ENCODE measurements around the gene MON1B. TPM values are rescaled to one million over a fixed set of nuclear protein-coding genes. Genes with fewer than 3 reads are reported as not detected.

The MON1B gene
- total RNA-seq, 2 experiments from 2014 or later, result 64.8 to 69.8 TPM

- CTCF ChIA-PET, result no interaction called here
- POLR2A ChIA-PET, result no interaction called here
These were observed 3.6 kb downstream of the MON1B start for GRCh38 chr16:77194295-77195231.

GRCh38 chr16:77195411-77195810 is 4.4 kb downstream of the MON1B start:
- ChIA-PET CTCF (no interaction called here), POLR2A (no interaction called here)

GRCh38 chr16:77197747-77198146 is 6.8 kb downstream of the MON1B start:
- CTCF ChIA-PET, result no interaction called here
- POLR2A ChIA-PET, result no interaction called here

GRCh38 chr16:77199211-77199610 is 8.2 kb downstream of the MON1B start, which contains the start of gene SYCE1L:
Gene SYCE1L (plus strand): TSS chr16:77199408. CDS start chr16:77199452, 44 bp downstream.
- ChIA-PET CTCF (no interaction called here), POLR2A (no interaction called here)

GRCh38 chr16:77206533-77206932 is 15.5 kb downstream of the MON1B start:
- ChIA-PET CTCF (interaction anchor here (0.6 kb wide), 1 partner anchor 19 kb away, joined by 4 read pairs; no protein-coding TSS in a partner anchor), POLR2A (no interaction called here)

- CTCF ChIA-PET, result interaction anchor here (0.6 kb wide), 1 partner anchor 19 kb away, joined by 4 read pairs; no protein-coding TSS in a partner anchor
- POLR2A ChIA-PET, result no interaction called here
These were observed 16.0 kb downstream of the MON1B start for GRCh38 chr16:77207030-77207429.

- ChIA-PET POLR2A (no interaction called here), CTCF (no interaction called here)
These were observed 17.4 kb downstream of the MON1B start for GRCh38 chr16:77208382-77208781.

- CTCF ChIA-PET, result interaction anchor here (0.6 to 1.4 kb wide), 3 partner anchors 11 to 1780 kb away, joined by 3 to 6 read pairs (median 4); no protein-coding TSS in a partner anchor
These were observed 21.1 kb downstream of the MON1B start for GRCh38 chr16:77211880-77212740.

GRCh38 chr16:77212741-77213541 is 22.0 kb downstream of the MON1B start:
- CTCF ChIA-PET, result interaction anchor here (0.9 kb wide), 1 partner anchor 1696 kb away, joined by 3 read pairs; no protein-coding TSS in a partner anchor

More at GRCh38 chr16:77211880-77212740, 21.1 kb downstream of the MON1B start:
- POLR2A ChIA-PET, result interaction anchor here (1.3 kb wide), 1 partner anchor 21 kb away, joined by 3 read pairs; the partner anchor contains the start of gene MON1B

GRCh38 chr16:77213542-77214106 is 22.6 kb downstream of the MON1B start:
- ChIA-PET POLR2A (no interaction called here), CTCF (no interaction called here)

More at GRCh38 chr16:77212741-77213541, 22.0 kb downstream of the MON1B start:
- POLR2A ChIA-PET, result interaction anchor here (1.3 kb wide), 1 partner anchor 22 kb away, joined by 3 read pairs; the partner anchor contains the start of gene MON1B

GRCh38 chr16:77214411-77215138 is 23.6 kb downstream of the MON1B start:
- ChIA-PET CTCF (no interaction called here), POLR2A (no interaction called here)

- ChIA-PET CTCF (no interaction called here), POLR2A (no interaction called here)
These were observed 28.4 kb downstream of the MON1B start for GRCh38 chr16:77219437-77219836.

GRCh38 chr16:77220427-77220826 is 29.4 kb downstream of the MON1B start:
- ChIA-PET POLR2A (no interaction called here), CTCF (no interaction called here)

GRCh38 chr16:77221482-77221881 is 30.5 kb downstream of the MON1B start:
- ChIA-PET POLR2A (no interaction called here), CTCF (no interaction called here)

- ChIA-PET CTCF (no interaction called here), POLR2A (no interaction called here)
These were observed 32.2 kb downstream of the MON1B start for GRCh38 chr16:77223184-77223583.

GRCh38 chr16:77225182-77225581 is 34.2 kb downstream of the MON1B start:
- ChIA-PET POLR2A (no interaction called here), CTCF (no interaction called here)

- CTCF ChIA-PET, result interaction anchor here (0.7 to 1.2 kb wide), 2 partner anchors 81 to 357 kb away, joined by 3 to 4 read pairs; no protein-coding TSS in a partner anchor
- POLR2A ChIA-PET, result no interaction called here
These were observed 36.8 kb downstream of the MON1B start for GRCh38 chr16:77227745-77228144.

GRCh38 chr16:77231047-77231446 is 40.1 kb downstream of the MON1B start:
- POLR2A ChIA-PET, result no interaction called here
- CTCF ChIA-PET, result interaction anchor here (1.5 kb wide), 1 partner anchor 353 kb away, joined by 4 read pairs; no protein-coding TSS in a partner anchor

Measured in activated CD8-positive, alpha-beta memory T cell treated with anti-CD3 and anti-CD28 coated beads for 36 hours (primary cell).